Transverse colon (tissue), 4 donors: ENCODE data around the gene SERTM1. TPM values are rescaled to one million over a fixed set of nuclear protein-coding genes. Genes with fewer than 3 reads are reported as not detected.
A peak's percentile ranks its signal among the peaks of the same experiment; 100 is the strongest.

ENCODE experiments used
- DNase-seq: peaks from one replicate; pipeline ENCODE4 v3.0.0-alpha.2; 2019
- H3K27ac ChIP-seq, 4 donors: fragments of 200-600 bp; sonication (generic); 2 replicates each; pipeline ENCODE4 v1.5.1; 2016 to 2018; ENCODE audit warnings: inconsistent platforms in 4 of 4
- H3K27me3 ChIP-seq: fragments of 200-600 bp; sonication (generic); 2 replicates; pipeline ENCODE4 v1.5.1; 2017; ENCODE audit warnings: inconsistent platforms
- H3K36me3 ChIP-seq, 4 donors: fragments of 200-600 bp; sonication (generic); 2 replicates each; pipeline ENCODE4 v1.5.1; 2017 to 2019; ENCODE audit warnings: inconsistent platforms in 4 of 4
- H3K4me1 ChIP-seq, 4 donors: fragments of 200-600 bp; sonication (generic); 2 replicates each; pipeline ENCODE4 v1.5.1; 2017 to 2020; ENCODE audit warnings: inconsistent platforms in 4 of 4
- H3K4me3 ChIP-seq, 4 donors: fragments of 200-600 bp; sonication (generic); 1 replicate in 1 of 4; 2 replicates in 3 of 4; pipeline versions ENCODE4 v1.5.1 to v1.6.1; 2017 to 2019; ENCODE audit warnings: inconsistent platforms in 4 of 4
- H3K9me3 ChIP-seq, 2 donors: fragments of 200-600 bp; sonication (generic); 2 replicates each; pipeline ENCODE4 v1.5.1; 2017 to 2019; ENCODE audit warnings: inconsistent platforms in 2 of 2
- EP300 ChIP-seq: sonication (generic); formaldehyde crosslinking; IDR thresholded peaks from one replicate; pipeline ENCODE4 v1.6.1; 2017; ENCODE audit warnings: antibody characterized with exemption, low read depth
- POLR2A ChIP-seq: fragments of 450-650 bp; IDR thresholded peaks from one replicate; pipeline ENCODE4 v1.6.1; 2016; ENCODE audit warnings: antibody characterized with exemption, mild to moderate bottlenecking, moderate library complexity
- POLR2AphosphoS5 ChIP-seq, 3 donors: sonication (generic); formaldehyde crosslinking; IDR thresholded peaks; one replicate each; pipeline ENCODE4 v1.6.1; 2016; ENCODE audit warnings: antibody characterized with exemption in 3 of 3
- WGBS, 2 donors: methylation state at CpG; one replicate each; pipeline ENCODE4 v1.1.5; 2018; ENCODE audit warnings: low coverage in 1 of 2; 5-methylcytosine and 5-hydroxymethylcytosine counted together
- in situ Hi-C, 4 donors: fragments of 200-750 bp; cut with MboI; loops; one replicate each; pipeline versions ENCODE4 v1.15.0 to v1.15.1; 2017; ENCODE audit warnings: low sequenced_read_pairs in 3 of 4, low pct_ligation_motif_present in 1 of 4, low pct_unique_long_range_greater_than_20kb in 1 of 4
- intact Hi-C: fragments of 100-400 bp; cut with DNase I; formaldehyde crosslinking; loops from one replicate; pipeline ENCODE4 v1.15.1; 2023; ENCODE audit warnings: low total_unique reads
- total RNA-seq, 4 donors: library from RNA; depleted of rRNA; stranded (reverse); fragments of >200 nt; gene quantifications; one replicate each; pipeline ENCODE4 v1.1.0, GENCODE V29; 2016
- TF ChIP-seq, protein P1 (sequence below), 5 experiments: fragments of 200-600 bp in 3 of 5; fragments of 450-650 bp in 2 of 5; sonication (generic) in 3 of 5; IDR thresholded peaks; 1 replicate in 2 of 5; 2 replicates in 3 of 5; pipeline ENCODE4 v1.5.1; 2016 to 2017; ENCODE audit warnings: antibody characterized with exemption in 5 of 5, inconsistent platforms in 3 of 5, mild to moderate bottlenecking in 2 of 5, moderate library complexity in 1 of 5

Gene SERTM1
- total RNA-seq, 4 donors from 2014 or later: 0.32 TPM; not detected in 3

DNA sequence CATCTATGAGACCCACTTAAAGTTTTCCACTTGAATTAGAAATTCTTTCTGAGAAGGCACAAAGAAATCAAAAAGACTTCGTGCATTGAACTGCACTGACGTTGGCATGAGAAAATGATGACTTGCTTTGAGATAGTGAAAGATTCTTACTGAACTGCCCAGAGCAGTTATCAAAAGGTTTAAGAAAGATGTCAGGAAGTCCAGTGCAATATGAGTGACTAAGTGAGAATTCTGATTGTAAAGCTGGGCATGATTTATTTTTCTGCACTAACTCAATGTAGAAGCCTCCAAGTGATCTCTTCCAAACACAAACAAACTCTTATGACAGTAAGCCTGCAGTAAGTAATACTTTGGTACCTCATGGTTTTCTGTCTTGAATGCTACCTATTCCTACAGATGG, 52.1 kb downstream of the SERTM1 start:
- 92 to 97% methylated on average over 2 of the region's 2 CpGs for WGBS, 2 donors
- TF ChIP-seq POLR2AphosphoS5 (IDR thresholded peaks at IDR 0.05) (no peak), POLR2A (no peak), EP300 (no peak)
- TF ChIP-seq, protein P1, sequence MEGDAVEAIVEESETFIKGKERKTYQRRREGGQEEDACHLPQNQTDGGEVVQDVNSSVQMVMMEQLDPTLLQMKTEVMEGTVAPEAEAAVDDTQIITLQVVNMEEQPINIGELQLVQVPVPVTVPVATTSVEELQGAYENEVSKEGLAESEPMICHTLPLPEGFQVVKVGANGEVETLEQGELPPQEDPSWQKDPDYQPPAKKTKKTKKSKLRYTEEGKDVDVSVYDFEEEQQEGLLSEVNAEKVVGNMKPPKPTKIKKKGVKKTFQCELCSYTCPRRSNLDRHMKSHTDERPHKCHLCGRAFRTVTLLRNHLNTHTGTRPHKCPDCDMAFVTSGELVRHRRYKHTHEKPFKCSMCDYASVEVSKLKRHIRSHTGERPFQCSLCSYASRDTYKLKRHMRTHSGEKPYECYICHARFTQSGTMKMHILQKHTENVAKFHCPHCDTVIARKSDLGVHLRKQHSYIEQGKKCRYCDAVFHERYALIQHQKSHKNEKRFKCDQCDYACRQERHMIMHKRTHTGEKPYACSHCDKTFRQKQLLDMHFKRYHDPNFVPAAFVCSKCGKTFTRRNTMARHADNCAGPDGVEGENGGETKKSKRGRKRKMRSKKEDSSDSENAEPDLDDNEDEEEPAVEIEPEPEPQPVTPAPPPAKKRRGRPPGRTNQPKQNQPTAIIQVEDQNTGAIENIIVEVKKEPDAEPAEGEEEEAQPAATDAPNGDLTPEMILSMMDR (IDR thresholded peaks at IDR 0.05): no peak
- Histone ChIP-seq H3K9me3 (no peaks in the 10 kb centered on the region), H3K27ac (no peak overlapping the region), H3K27me3 (no peaks in the 10 kb centered on the region), H3K36me3 (no peaks in the 10 kb centered on the region), H3K4me3 (no peak overlapping the region), H3K4me1 (no peaks in the 10 kb centered on the region)
- intact Hi-C loops: no loop called here
- in situ Hi-C loops: loop anchor here (25.0 kb wide), 6 partner anchors 289 to 764 kb away; partner anchors contain the start of genes CCDC169 (in 1 of the 4) and CCNA1 (in 1 of the 4)
- no peak for DNase-seq

DNA sequence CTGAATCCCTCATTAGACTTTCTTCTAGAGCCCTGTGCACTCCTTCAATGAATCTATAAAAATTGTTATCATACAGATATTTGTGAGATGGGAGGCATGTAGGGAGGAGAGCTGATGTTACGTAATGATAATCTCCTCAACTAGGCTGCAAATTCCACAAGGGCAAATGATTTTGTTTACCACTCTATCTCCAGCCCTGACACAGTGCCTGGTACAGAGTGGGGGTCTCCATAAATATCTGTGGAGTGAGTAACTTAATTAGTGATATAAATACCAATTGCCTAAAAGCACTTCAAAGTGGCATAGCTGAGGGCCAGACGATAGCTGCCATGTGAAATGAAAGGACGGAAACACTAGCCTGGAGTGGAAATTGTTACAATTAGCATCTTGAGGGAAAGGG, 54.2 kb downstream of the SERTM1 start:
- DNase-seq: no peak
- TF ChIP-seq POLR2AphosphoS5 (IDR thresholded peaks at IDR 0.05) (no peak), POLR2A (no peak), EP300 (no peak)
- TF ChIP-seq, protein P1 (IDR thresholded peaks at IDR 0.05): no peak
- Histone ChIP-seq H3K4me3 (no peak overlapping the region), H3K27ac (no peak overlapping the region), H3K36me3 (no peaks in the 10 kb centered on the region), H3K9me3 (no peaks in the 10 kb centered on the region), H3K4me1 (no peaks in the 10 kb centered on the region), H3K27me3 (no peaks in the 10 kb centered on the region)
- in situ Hi-C loops (loop anchor here (25.0 kb wide), 6 partner anchors 291 to 766 kb away; partner anchors contain the start of genes CCDC169 (in 1 of the 4) and CCNA1 (in 1 of the 4)), intact Hi-C loops (no loop called here)
- WGBS, 2 donors: 81 to 91% methylated on average over 3 of the region's 3 CpGs

DNA sequence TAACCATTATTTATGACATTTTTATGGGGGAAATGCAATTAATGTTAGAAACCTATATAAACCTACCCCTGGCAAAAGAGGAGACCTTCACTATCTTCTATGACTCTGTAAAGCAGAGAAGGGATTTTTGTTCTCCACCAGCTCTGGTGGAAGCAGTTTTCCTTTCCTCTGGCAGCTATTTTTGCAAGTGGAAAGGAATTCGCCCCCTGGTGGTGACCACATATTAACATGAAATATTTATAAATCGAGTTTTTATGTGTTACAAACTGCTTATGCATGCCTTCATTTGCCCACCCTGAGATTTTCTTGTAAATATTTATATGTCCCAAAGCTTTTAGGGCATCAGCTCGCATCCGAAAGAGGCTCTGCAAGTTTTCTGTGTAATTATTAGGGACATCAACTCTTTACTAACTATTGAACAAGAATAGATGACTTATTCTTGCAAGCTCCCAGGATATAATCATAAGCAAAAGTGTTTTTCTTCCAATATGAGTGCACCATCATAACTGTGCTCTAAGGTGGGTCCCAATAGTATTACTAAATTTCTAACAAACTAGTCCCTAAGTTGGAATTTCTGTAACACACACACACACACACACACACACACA, 62.4 kb downstream of the SERTM1 start:
- Histone ChIP-seq H3K27me3 (no peaks in the 10 kb centered on the region), H3K9me3 (no peaks in the 10 kb centered on the region), H3K4me3 (no peak overlapping the region), H3K4me1 (no peaks in the 10 kb centered on the region), H3K36me3 (no peaks in the 10 kb centered on the region), H3K27ac (no peak overlapping the region)
- peak; percentile 19 for DNase-seq
- no peak for TF ChIP-seq POLR2AphosphoS5 (IDR thresholded peaks at IDR 0.05)
- TF ChIP-seq, protein P1 (IDR thresholded peaks at IDR 0.05): peak; percentile 60 to 74 (median 67)
- intact Hi-C loops (loop anchor here (5.0 to 10.0 kb wide), 4 partner anchors 311 to 759 kb away; no protein-coding TSS in a partner anchor), in situ Hi-C loops (loop anchor here (25.0 kb wide), 6 partner anchors 299 to 774 kb away; partner anchors contain the start of genes CCDC169 (in 1 of the 4) and CCNA1 (in 1 of the 4))
- 16 to 19% methylated on average over 4 of the region's 4 CpGs for WGBS, 2 donors

DNA sequence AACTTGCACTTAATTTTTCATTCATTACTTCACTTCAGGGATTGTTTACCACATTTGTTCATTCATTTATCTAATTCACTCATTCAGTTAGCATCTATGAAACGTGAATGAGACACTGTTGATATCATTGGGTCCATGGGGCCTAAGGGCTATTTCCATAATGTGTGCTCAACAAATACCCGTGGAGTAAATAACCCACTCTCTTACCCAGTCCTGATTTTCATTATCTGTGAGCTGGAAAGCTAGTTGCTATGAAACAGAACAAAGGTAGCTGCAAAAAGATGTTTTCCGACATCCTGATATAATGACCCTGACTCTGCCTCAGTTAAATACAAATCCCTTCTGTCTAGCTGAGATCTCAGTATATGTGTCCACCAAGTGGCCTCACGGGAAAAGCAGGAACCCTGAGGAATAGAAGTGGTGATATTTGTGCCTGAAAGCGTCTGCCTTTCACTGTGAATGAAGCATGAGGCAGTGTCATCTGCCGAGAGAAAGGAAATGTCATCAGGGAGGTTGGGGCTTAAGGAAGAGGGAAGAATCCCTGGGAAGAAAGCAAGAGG, 63.8 kb downstream of the SERTM1 start:
- no peaks in the 10 kb centered on the region for H3K36me3 ChIP-seq
- TF ChIP-seq, protein P1 (IDR thresholded peaks at IDR 0.05): no peak
- TF ChIP-seq EP300: no peak
- TF ChIP-seq POLR2AphosphoS5 (IDR thresholded peaks at IDR 0.05): no peak
- no peak for TF ChIP-seq POLR2A
- H3K4me3 ChIP-seq: no peak overlapping the region
- DNase-seq: no peak
- no peaks in the 10 kb centered on the region for H3K4me1 ChIP-seq
- in situ Hi-C loops: loop anchor here (25.0 kb wide), 6 partner anchors 300 to 775 kb away; partner anchors contain the start of genes CCDC169 (in 1 of the 4) and CCNA1 (in 1 of the 4)
- intact Hi-C loops: loop anchor here (5.0 to 10.0 kb wide), 4 partner anchors 313 to 760 kb away; no protein-coding TSS in a partner anchor
- no peaks in the 10 kb centered on the region for H3K9me3 ChIP-seq
- WGBS, 2 donors: 55 to 71% methylated on average over 4 to 6 of the region's 6 CpGs
- no peak overlapping the region for H3K27ac ChIP-seq
- no peaks in the 10 kb centered on the region for H3K27me3 ChIP-seq
